Caco-2 (cell line): ENCODE results near the gene ABCC10. TPM values are rescaled to one million over a fixed set of nuclear protein-coding genes. Genes with fewer than 3 reads are reported as not detected.
"Not testable (repeated sequence)": the region's sequence is repeated elsewhere in the genome, so short reads cannot be mapped to it uniquely, and the experiment has no call there.

Experiments
- BruUV-seq: library from RNA; stranded (reverse); fragments of 400-500 nt; replicated peaks from 2 replicates; lab custom pipeline; 2021; lab: Mats Ljungman, UMichigan
- CTCF ChIA-PET: fragments of 300-600 bp; sonication (Branson Sonifier 250); formaldehyde crosslinking; loops from one replicate; lab custom pipeline; 2022; ENCODE audit warnings: antibody characterized with exemption; lab: Charles Lee
- POLR2A ChIA-PET: fragments of 300-600 bp; sonication (Branson Sonifier 250); formaldehyde crosslinking; loops from one replicate; lab custom pipeline; 2022; ENCODE audit warnings: antibody characterized with exemption; lab: Charles Lee
- DNase-seq, 2 experiments: peaks; one replicate each; pipeline versions ENCODE4 v3.0.0 to v3.0.0-alpha.2; 2020 to 2022
- H3K27me3 ChIP-seq: replicated peaks from 2 replicates; pipeline ENCODE4 v1.6.0; 2011; ENCODE audit warnings: low read length; ENCODE audit not compliant: control insufficient read depth, insufficient read depth
- H3K36me3 ChIP-seq: 2 replicates; pipeline ENCODE4 v1.5.1; 2011; ENCODE audit warnings: low read length; ENCODE audit not compliant: control insufficient read depth, insufficient read depth
- H3K4me1 ChIP-seq: fragments of 250-450 bp; sonication (Bioruptor Pico); 2 replicates; pipeline ENCODE4 v1.5.1; 2020; ENCODE audit warnings: mild to moderate bottlenecking
- H3K4me3 ChIP-seq: 2 replicates; pipeline ENCODE4 v1.5.1; 2011; ENCODE audit warnings: low read depth, mild to moderate bottlenecking, control low read depth, low read length
- H3K9me3 ChIP-seq: fragments of 250-450 bp; sonication (Bioruptor Pico); 2 replicates; pipeline ENCODE4 v1.5.1; 2020; ENCODE audit warnings: mild to moderate bottlenecking, moderate library complexity
- H3K27ac Mint-ChIP-seq: one replicate; pipeline ENCODE4 v1.8.0; 2022; ENCODE audit warnings: mixed read lengths; ENCODE audit not compliant: unreplicated experiment
- H3K27me3 Mint-ChIP-seq: one replicate; pipeline ENCODE4 v1.8.0; 2022; ENCODE audit warnings: mixed read lengths; ENCODE audit not compliant: insufficient read depth, unreplicated experiment
- H3K36me3 Mint-ChIP-seq: one replicate; pipeline ENCODE4 v1.8.0; 2022; ENCODE audit warnings: mild to moderate bottlenecking, mixed read lengths; ENCODE audit not compliant: insufficient read depth, unreplicated experiment
- H3K4me1 Mint-ChIP-seq: one replicate; pipeline ENCODE4 v1.8.0; 2022; ENCODE audit warnings: low read depth, mixed read lengths; ENCODE audit not compliant: unreplicated experiment
- H3K4me3 Mint-ChIP-seq: one replicate; pipeline ENCODE4 v1.8.0; 2022; ENCODE audit warnings: mild to moderate bottlenecking, moderate library complexity, mixed read lengths; ENCODE audit not compliant: unreplicated experiment
- H3K9me3 Mint-ChIP-seq: one replicate; pipeline ENCODE4 v1.8.0; 2022; ENCODE audit warnings: mixed read lengths; ENCODE audit not compliant: unreplicated experiment
- CTCF ChIP-seq, 2 experiments: fragments of 200-600 bp in 1 of 2; IDR thresholded peaks; 1 replicate in 1 of 2; 2 replicates in 1 of 2; pipeline versions ENCODE4 v1.5.1 to v1.8.0; 2011 to 2022; ENCODE audit warnings: antibody characterized with exemption in 1 of 2, control low read depth in 1 of 2, inconsistent platforms in 1 of 2, low read depth in 1 of 2, low read length in 1 of 2, mild to moderate bottlenecking in 1 of 2, moderate library complexity in 1 of 2; ENCODE audit not compliant: insufficient read depth in 1 of 2, severe bottlenecking in 1 of 2, unreplicated experiment in 1 of 2
- intact Hi-C: fragments of 100-400 bp; cut with micrococcal nuclease; formaldehyde crosslinking; loops from one replicate; pipeline ENCODE4 v1.10.0; 2022; ENCODE audit not compliant: unreplicated experiment
- total RNA-seq: library from RNA; stranded (reverse); gene quantifications from 2 replicates; pipeline ENCODE4 v1.2.3, GENCODE V29; 2022

Gene ABCC10
- total RNA-seq, 1 experiment from 2014 or later: 40.1 TPM

GRCh38 chr6:43455531-43456428, 28.4 kb downstream of the ABCC10 start, which contains the start of gene DLK2:
DLK2 (minus strand) TSS chr6:43455548; CDS start chr6:43454825, 723 bp downstream.
- Mint-ChIP-seq H3K4me3 (peak within 1 kb of the TSS; percentile 78), H3K27me3 (no peaks in the 10 kb centered on the region), H3K27ac (peak within 1 kb of the TSS; percentile 3), H3K4me1 (no peaks in the 10 kb centered on the region), H3K9me3 (no peaks in the 10 kb centered on the region), H3K36me3 (peaks cover 14% of the 10 kb centered on the region)
- Histone ChIP-seq H3K4me3 (peak within 1 kb of the TSS; percentile 62), H3K27me3 (no peaks in the 10 kb centered on the region), H3K9me3 (no peaks in the 10 kb centered on the region), H3K4me1 (peaks cover 7% of the 10 kb centered on the region; the same call in 1 of the 2 replicates), H3K36me3 (no peaks in the 10 kb centered on the region)
- POLR2A ChIA-PET: interaction anchor here (0.5 kb wide), 1 partner anchor 21 kb away, joined by 4 read pairs; the partner anchor contains the start of gene TJAP1
- no TSS peak for BruUV-seq
- peak; percentile 34 to 54 for DNase-seq
- CTCF ChIA-PET: interaction anchor here (0.6 to 5.5 kb wide), 11 partner anchors 20 to 194 kb away, joined by 3 to 19 read pairs (median 4); partner anchors contain the start of gene LRRC73
- intact Hi-C loops: loop anchor here (2.0 kb wide), 1 partner anchor 69 kb away; no protein-coding TSS in a partner anchor
- no peak for TF ChIP-seq CTCF (IDR thresholded peaks at IDR 0.05; ENCODE audit: insufficient read depth in 1 of 2, low read depth in 1 of 2, low read length in 1 of 2, severe bottlenecking in 1 of 2, unreplicated experiment in 1 of 2)

DNA sequence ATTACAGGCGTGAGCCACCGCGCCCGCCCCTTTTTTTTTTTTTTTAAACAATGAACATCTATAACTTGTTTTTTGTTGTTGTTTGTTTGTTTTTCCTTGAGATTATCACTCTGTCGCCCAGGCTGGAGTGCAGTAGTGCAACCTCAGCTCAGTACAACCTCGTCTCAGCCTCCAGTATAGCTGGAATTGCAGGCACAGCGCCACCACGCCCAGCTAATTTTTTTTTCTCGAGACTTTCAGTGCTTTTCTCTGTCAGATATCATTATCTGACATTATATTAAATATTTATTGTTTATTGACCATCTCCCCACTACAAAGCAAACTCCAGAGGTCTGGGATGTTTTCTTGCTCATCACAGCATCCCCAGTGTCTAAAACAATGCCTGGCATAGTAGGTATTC, 30.3 kb downstream of the ABCC10 start:
- Mint-ChIP-seq H3K27ac (no peak overlapping the region), H3K36me3 (peaks cover 14% of the 10 kb centered on the region), H3K9me3 (no peaks in the 10 kb centered on the region), H3K27me3 (peaks cover 6% of the 10 kb centered on the region), H3K4me1 (no peaks in the 10 kb centered on the region), H3K4me3 (peak overlapping the region; percentile 56)
- CTCF ChIA-PET: interaction anchor here (0.6 to 5.5 kb wide), 10 partner anchors 14 to 887 kb away, joined by 3 to 19 read pairs (median 3); partner anchors contain the start of gene ABCC10
- no peaks in the 10 kb centered on the region for H3K27me3 ChIP-seq
- TF ChIP-seq CTCF (IDR thresholded peaks at IDR 0.05; ENCODE audit: insufficient read depth in 1 of 2, low read depth in 1 of 2, low read length in 1 of 2, severe bottlenecking in 1 of 2, unreplicated experiment in 1 of 2): peak in 1 of 2 experiments; percentile 33
- BruUV-seq: no TSS peak
- H3K36me3 ChIP-seq: no peaks in the 10 kb centered on the region
- POLR2A ChIA-PET: interaction anchor here (0.5 to 1.0 kb wide), 3 partner anchors 18 to 58 kb away, joined by 3 to 4 read pairs (median 3); no protein-coding TSS in a partner anchor
- H3K4me1 ChIP-seq: peaks cover 7% of the 10 kb centered on the region; the same call in 1 of the 2 replicates
- intact Hi-C loops: no loop called here
- no peak for DNase-seq
- no peak overlapping the region for H3K4me3 ChIP-seq
- H3K9me3 ChIP-seq: no peaks in the 10 kb centered on the region

DNA sequence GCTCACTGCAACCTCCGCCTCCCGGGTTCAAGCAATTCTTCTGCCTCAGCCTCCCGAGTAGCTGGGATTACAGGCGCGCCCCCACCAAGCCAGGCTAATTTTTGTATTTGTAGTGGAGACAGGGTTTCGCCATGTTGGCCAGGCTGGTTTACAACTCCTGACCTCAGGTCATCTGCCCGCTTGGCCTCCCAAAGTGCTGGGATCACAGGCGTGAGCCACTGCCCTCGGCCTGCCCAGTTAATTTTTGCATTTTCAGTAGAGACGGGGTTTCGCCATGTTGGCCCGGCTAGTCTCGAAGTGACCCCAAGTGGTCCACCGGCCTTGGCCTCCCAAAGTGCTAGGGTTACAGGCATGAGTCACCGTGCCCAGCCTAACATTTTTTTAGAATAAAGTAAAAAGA, 30.8 kb downstream of the ABCC10 start:
- intact Hi-C loops, BruUV-seq, H3K9me3 ChIP-seq, DNase-seq, H3K36me3 ChIP-seq, H3K9me3 Mint-ChIP-seq, H3K4me3 Mint-ChIP-seq, H3K27me3 ChIP-seq, H3K27me3 Mint-ChIP-seq, H3K27ac Mint-ChIP-seq, H3K4me1 Mint-ChIP-seq, H3K4me1 ChIP-seq, H3K4me3 ChIP-seq: not testable (repeated sequence)
- peaks cover 14% of the 10 kb centered on the region for H3K36me3 Mint-ChIP-seq
- ChIA-PET CTCF (interaction anchor here (0.7 to 5.5 kb wide), 4 partner anchors 38 to 621 kb away, joined by 3 to 19 read pairs (median 9); no protein-coding TSS in a partner anchor), POLR2A (interaction anchor here (1.0 kb wide), 1 partner anchor 58 kb away, joined by 3 read pairs; no protein-coding TSS in a partner anchor)
